Activated CD4-positive, alpha-beta T cell treated with anti-CD3 and anti-CD28 coated beads, Interleukin-2, Interleukin-6, amounts not matched to agents 100 ng/mL and 50 ng/mL, durations not matched to agents 16 hours and 8 hours (primary cell): ENCODE data around the gene NLRP9.

ENCODE experiments used
- DNase-seq: peaks from one replicate; pipeline ENCODE4 v3.0.0-alpha.2; 2020

Gene NLRP9

DNA sequence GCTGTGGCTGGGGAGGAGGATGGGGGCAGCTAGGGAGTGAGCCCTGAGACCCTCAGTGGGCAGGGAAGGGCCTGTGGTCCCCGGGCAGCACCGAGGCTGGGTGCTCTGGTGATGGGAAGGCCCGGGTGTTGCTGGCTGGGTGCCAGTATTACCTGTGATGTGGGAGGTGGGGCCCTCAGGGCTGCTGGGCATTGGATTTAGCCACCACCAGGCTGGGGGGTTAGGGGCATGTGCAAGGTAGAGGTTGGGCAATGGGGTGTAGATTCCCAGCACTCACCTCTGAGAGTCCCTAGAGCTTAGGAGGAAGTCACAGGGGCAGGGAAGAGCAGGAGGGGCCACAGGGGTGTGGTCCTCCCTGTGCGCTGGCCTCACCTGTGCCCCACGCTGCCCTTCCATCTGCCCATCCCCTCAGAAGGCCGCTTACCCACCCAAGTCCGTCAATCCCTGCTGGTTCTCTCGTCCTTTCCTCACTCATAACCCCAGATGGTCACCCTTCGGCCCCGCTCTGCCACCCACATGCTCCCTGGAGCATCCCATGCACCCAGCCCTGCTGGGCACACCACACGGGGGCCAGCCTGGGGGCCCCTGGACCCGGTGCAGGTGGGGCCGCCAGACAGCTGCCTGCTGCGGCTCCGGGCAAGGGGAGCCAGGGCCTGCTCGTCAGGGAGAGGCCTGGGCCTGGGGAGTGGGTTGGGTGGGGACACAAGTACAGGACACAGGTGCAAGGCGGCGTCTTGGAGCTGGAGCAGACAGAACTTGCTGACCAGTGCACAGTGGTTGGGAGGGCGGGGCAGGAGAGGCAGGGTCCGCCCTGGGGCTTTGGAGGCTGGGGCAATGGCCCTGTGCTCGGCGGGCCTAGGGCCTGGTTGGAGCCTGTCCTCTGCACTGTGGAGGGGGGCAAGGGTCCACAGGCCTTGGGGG, 50.7 kb downstream of the NLRP9 start:
- no peak for DNase-seq

DNA sequence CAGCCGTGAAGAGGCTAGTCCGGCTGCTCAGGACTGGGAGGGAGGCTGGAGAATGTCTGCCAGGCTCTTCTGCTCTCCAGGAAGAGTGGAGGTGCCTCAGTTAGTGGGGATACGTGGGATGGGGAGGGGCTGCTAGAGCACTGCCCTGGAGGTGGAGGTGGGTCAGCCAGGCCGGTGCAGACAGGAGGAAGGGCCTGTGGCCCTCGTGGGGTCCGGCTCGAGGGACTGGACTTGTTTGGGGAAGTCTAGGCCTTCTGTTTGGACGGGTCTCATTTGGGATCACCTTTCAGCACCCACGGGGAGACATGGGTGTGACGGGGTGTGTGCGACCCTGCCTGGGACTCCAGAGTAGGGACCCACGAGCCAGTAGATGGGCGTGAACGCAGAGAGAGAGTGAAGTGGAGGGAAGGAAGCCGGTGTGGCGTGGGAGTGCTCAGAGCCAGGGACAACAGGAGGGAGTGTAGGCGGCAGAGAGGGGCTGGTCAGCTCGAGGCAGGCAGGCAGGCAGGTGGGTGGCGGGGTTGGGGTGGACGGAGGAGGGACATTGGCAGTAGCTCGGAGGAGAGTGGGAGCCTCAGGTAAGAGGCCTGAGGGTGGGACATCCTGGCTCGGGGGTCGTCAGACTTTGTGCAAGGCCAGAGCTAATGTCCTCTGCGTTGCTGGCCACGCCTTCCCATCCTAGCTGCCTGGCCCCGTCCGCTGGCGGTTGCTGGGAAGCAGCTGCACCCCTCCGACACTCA, 51.7 kb downstream of the NLRP9 start:
- no peak for DNase-seq

DNA sequence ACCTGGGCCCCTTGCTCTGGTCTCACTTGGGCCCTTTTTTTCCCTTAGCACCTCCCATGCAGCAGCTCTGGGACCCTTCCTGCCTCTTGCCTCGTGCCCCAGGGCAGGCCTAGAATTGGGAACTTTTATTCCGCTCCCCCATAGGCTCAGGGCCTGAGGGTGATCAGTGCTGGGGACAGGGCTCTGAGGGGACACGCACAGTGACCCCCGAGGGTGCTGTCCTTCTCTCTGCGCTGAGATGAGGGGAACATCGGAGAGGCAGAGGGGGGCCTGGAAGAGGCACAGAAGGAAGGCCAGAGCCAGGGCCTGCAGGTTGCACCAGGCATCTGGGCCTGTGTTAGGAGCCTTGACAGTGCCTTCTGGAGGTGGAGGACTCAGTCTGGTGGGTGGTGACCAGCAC, 52.4 kb downstream of the NLRP9 start:
- no peak for DNase-seq

DNA sequence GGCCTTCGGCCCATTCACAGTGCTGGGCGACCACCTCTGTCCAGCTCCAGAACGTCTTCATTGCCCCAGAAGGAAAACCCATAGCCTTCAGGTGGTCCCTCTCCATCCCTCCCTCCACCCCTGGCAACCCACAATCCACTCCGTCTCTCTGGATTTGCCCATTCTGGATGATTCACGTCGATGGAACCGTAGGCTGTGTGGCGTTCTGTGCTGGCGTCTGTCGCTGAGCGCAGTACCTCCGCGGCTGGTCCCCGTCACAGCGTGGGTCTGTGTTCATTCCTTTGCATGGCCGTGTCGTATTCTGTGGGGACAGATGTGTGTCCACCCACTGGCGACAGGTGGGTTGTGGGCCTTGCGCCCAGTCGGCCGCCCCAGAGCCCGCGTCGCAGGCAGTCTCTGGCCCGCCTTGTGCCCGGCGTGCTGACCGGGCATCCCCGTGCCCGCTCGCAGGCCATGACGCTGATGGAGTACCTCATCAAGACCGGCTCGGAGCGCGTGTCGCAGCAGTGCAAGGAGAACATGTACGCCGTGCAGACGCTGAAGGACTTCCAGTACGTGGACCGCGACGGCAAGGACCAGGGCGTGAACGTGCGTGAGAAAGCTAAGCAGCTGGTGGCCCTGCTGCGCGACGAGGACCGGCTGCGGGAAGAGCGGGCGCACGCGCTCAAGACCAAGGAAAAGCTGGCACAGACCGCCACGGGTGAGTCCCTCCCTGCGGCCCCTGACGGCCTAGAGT, 53.1 kb downstream of the NLRP9 start:
- DNase-seq, result no peak

DNA sequence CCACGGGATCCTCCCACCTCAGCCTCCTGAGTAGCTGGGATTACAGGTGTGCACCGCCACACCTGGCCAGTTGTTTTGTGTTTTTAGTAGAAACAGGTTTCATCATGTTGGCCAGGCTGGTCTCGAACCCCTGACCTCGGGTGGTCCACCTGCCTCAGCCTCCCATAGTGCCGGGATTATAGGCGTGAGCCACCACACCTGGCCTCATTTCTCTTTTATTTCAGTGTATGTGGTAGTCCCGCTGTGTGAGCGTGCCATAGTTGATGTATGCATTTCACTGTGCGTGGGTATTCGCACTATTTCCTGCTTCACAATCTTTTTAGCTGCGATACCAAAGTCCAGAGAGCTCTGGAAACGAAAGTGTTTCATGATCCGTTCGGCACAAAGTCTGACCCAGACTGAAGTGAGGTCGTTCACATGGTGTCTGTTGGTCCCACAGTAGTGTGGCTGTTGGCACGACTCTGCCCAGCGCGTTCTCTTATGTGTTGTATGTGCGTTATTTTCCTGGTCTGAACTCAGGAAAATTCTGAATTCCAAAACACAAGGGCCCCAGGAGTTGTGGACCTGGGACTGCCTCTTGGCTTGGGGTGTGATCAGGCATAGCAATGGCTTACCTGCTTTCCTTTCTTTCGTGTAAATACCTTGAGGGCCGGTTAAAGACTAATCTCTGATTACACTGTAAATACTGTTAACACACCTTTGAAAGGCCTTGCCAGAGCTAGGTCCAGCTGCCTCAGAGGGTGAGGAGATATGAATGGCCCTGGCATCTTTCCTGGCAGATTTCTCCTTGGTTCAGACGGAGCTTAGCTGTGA, 54.5 kb downstream of the NLRP9 start:
- DNase-seq, result no peak

DNA sequence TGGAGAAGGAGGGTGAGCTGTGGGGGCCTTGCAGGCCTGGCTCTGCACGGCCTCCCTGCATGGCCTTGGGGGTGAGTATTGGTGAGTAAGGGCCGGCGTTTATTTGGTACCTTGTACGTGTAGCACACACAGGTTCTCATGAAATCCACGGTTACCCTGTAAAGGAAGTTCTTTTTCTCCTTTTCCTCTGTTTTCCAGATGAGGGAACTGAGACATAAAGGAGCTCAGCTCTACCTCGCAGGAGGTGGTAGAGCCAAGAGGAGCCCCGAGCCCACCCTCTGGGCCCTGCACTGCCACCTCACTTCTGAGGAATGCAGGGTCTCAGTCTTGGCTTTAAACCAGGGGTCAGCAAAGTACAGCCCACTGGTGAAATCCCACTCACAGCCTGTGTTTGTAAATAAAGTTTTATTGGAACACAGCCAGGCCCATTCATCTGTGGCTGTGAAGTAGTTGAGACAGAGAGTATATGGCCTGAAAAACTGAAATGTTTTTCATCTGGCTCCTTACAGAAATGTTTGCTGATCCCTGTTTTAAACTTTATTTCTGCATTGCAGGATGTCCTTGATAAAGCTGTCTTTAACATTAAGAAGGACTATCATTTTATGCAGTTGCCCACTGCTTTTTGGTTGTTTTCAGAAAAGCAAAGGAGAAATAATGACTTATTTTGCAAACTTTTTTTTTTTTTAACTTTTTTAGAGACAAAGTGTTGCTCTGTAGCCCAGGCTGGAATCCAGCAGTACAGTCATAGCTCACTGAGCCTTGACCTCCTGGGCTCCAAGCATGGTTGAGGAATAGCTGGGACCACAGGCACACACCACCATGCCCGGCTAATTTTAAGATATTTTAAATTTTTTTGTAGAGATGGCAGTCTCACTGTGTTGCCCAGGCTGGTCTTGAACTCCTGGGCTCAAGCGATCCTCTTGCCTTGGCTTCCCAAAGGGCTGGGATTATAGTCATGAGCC, 56.8 kb downstream of the NLRP9 start:
- DNase-seq, result no peak

DNA sequence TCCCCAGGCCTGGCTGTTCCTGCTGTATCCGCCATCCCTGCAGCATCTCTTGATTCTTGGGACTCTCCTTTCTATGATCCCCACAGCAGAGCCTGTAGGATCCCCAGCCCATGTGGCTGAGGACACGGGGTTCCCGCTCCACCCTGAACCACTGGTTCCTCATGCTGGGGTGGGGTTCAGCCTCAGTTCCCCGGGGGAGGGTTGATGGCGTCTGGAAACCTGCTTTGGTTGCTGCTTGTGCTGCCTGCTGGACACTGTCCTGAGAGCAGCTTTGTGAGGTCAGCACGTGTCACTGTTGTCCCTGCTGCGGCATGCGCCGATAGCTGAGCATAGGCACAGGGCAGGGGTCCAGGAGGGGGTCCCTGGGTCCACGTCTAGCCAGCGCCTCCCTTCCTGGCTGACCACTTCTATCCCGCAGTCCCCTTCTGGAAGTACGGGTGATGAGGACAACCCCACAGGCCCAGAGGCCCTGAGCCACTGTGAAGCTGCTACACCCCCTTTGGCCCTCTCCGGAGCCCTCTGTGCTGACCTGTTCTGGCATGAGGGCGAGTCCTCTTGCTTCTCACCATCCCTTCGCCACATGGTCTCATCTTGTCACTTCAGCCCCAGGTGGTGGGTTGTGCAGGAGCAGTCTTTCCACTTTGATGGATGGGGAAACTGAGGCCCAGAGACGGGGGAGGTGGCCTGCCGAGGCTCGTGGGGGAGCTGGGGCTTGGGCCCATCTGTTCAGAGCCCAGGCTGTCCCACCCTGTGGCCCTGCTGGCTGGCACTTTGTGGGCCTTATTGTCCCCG, 57.7 kb downstream of the NLRP9 start:
- DNase-seq, result no peak

DNA sequence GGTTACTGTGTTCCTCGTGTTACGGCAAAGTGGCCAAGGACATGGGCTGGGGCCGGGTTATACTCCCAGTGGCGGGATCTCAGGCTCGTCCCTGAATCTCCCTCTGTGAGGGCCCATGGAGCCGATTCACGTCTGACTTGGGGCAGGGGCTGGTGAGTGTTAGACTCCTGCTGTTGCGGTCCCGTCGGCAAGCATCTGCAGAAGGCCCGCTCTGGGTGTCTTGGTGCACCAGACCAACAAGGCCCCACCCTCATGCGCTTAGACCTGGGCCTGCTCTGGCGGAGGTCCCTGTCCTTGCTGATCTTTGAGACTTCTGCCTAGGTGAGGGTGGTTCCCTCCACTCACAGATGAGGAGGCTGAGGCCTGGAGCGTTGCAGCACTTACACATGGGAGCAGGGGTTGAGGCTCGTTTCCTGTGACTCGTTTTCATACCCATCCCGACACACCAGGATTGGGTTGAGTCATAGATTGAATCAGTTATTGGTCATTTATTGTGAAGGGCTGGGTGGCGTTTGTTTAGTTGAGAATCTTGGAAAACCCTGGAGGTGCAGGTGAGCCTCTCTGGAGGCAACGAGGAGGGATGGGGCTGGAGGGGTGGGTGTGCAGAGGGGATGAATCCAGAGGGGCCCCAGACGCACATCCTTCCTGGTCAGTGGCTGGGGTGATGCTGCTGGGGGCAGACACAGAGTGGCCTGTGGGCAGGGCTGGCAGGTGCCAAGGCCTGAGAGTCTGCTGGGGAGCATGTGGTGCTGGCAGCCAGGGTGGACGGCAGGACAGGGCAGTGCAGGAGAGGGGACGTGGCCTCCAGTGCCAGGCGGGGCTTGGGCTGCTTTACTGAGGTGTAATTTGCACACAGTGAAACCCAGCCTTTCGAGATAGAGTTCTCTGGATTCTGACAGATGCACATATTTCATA, 58.6 kb downstream of the NLRP9 start:
- DNase-seq, result peak; percentile 58

DNA sequence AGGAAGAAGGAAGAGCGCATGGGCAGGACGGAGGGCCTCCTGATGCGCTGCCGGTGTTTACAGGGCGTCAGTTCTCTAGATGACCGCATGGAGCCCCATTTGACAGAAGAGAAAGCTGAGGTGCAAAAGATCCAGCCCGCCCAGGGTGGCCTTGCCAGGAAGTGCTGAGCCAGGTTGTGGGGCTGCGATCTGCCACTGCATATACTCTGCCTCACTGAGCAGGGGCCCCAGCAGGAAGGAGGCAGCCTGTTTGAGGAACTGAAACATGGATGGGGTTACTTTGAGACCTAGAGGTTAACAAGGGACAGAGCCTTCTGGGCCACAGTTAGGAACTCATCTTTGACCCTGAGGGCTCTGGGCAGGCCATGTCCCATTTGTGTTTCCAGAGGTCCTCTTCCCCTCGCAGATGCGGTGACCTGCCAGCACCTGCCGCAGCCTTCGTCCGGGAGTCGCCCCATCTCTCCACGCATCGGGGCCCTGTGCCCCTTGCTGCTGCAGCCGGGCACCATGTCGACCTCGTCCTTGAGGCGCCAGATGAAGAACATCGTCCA, 60.0 kb downstream of the NLRP9 start:
- DNase-seq, result no peak

DNA sequence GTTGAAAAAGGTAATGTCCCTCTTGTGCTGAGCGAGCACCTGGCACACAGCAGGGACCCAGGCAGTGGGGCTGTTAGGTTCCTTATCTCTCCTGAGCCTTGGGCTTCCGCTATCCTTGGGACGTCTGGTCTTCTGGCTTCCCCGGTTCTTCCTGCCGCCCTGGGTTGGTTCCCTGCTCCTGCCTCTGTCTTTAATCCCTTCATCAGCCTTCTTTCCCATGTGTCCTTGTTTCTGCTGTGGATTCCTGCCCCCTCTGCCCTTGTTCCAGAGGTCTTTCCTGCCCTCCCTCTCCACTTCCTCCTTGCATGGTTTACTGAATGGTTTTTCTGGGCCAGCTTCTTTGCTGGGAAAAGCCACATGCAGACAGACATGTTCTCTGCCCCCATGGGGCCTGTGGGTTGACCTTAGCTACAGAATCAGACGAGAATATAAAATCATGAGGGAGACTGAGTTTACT, 60.6 kb downstream of the NLRP9 start:
- no peak for DNase-seq

DNA sequence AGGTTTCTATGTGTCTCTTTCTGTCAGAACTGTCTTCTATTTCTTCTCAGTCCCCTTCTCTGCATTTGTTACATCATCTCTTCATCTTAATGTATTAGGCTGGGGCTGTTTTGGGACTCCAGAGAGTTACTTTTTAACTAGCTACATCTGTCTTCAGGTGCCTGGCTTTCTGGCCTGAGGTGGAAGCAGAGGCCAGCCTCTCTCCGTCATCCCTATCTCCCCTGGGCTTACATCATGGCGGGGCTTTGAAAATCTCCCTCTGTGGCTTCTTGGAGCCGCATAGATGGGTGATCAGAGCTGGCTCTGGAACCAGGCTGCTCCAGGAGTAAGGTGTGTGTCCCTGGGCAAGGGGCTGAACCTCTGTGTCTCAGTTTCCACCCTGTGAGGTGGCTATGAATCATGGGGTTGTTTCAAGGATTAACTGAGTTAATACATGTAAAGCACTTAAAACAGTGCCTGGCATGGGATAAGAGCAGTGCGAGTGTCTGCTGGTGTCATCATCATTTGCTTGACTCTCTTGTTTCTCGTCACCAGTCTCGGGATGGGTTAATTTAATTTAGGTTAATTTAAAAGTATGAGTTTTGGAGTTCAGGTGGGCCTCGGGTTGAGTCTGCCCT, 61.2 kb downstream of the NLRP9 start:
- no peak for DNase-seq

DNA sequence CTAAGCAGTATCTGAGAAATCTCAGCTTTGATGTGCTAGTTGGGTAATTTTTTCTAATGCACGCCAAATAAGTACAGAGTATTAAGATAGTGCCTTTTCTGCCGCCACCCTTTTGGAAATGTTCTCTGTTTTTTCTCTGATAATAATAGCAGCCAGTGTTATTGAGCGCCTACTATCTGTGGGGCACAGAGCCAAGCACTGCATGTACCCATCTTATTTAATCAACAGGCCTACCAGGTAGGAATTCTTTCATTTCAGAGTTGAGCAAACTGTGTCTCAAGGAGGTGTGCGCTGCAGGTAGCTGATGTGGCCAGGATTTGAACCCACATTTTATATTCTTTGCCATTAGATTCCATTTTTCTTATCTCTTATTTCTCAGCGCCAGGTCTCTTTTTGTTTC, 61.8 kb downstream of the NLRP9 start:
- DNase-seq, result no peak

DNA sequence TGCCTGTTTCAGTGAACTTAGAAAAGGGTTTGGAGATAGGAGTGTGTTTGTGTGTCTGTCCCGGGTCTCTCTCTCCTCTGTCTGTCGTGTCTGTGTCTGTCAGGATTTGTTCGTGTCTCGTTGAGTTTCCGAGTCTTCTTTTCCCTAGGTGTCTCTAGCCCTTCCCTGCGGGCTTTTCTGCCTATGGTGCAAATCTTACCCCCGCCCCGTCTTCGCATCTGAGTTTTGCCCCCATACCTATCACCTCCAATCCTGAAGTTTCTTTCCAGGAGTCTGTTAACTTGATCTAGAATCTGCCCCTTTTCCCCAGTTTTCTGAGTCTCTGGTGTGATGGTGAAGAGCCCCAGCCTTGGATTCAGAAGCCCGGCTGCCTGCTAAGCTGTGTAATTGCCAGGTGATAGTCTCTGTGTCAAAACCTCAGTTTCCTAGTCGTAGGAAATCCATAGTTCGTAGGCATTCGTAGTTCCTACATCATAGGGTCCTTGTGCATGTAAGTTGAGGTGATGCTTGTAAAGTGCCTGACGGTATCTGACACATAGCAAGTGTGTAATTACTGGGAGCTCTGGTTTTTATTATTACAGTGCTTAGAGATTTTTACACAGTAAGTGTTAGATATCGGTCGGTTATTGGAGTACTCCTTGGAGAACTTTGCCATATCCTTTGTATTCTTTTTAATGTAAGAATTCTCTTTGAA, 62.4 kb downstream of the NLRP9 start:
- DNase-seq, result no peak

DNA sequence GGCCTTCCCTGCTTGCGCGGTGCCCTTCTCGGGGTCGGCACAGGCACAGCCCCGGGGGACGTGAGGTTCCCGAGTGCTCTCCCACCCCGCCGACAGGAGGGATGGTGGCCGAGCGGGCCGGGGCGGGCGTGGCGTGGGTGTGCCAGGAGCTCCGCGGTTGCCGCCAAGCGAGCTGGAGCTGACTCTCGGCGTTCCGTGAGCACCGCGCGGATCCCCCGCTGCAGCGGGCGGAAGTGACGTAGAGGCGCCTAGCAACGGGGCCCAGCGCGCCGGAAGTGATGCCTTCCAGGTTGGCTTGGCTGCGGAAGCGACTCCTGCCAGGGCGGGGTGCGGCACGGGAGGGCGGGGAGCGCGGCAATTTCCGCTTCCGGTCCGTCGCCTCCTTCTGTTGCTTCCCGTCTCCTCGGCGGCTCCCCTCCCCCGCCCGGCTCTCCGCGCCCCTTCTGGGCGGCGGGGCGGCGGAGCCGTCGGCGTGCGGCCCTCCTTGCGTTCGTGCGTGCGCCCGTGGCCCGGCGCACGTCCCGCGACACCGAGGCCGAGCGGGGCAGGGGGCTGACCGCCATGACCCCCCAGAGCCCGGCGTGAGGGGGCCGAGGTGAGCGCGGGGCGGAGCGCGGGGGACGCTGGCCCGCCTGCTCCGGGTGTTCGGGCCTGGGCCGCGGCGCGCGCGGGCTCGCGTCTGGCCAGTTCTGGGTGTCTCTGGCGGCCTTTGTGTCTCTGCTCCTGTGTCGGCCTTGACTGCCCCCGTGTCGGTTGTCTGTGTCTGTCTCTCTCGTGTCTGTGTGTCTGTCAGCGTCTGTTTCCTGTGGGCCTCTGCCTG, 63.2 kb downstream of the NLRP9 start, which contains the start of gene EPN1:
Gene EPN1 (plus strand): TSS at position 386 of the 820 bp plus-strand sequence. CDS start 3,402 bp downstream, outside the sequence.
- peak; percentile 98 for DNase-seq

DNA sequence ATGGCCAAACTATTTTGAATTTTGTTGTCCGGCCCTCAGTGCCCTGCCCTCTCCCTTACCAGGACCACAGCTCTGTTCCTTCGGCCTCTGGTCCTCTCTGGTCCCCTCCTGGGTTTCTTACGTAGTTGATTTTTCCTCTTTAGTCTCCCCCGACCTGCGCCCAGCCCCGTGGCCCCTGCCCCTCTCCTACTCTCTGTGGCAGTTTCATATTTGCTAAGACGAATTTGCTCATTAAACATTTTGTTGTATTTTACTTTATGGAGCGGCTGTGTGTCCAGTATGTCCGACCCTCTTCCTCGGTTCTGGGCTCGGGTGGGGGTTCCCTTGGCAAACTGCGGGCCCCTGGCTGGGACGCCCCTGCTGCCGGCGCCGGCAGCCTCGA, 63.8 kb downstream of the NLRP9 start:
- DNase-seq, result no peak

DNA sequence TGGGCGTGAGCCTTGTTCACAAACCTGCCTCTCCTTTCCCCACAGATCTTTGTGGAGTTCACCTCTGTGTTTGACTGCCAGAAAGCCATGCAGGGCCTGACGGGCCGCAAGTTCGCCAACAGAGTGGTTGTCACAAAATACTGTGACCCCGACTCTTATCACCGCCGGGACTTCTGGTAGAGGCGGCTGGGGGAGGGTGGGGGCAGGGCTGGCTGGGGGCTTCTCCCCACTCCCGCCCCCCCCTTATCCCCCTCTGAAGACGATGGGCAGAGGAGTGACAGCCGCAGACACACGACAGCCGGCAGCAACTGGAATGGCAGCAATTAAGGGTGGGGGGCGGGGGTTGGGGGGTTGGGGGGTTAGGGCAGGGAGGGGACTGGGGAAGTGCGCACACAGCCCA, 64.3 kb downstream of the NLRP9 start:
- DNase-seq, result no peak

DNA sequence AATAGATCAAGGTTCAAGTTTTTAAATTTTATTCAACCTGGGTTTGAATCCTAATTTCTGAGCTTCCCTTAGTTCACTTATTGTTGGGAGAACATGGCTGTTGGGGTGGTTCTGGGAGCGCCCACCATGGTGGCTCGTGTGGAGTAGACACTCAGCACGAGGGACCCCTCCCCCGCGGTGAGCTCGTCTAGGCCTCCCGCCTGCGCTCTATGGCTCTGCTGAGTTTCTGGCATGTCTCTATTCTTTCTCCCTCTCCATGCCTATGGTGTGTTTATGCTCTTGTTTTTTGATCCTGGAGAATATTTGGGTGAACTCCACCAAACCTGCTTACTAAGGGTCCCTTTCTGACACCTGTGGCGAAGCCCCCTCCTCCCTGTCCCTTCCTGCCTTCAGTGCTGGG, 64.7 kb downstream of the NLRP9 start:
- no peak for DNase-seq
